ENCODE data around the gene MORN1. TPM values are rescaled to one million over a fixed set of nuclear protein-coding genes. Genes with fewer than 3 reads are reported as not detected.

MORN1 gene
- total and polyA plus RNA-seq, 2 of the 4 experiments (the other 2 are of a cell fraction): 3.0 to 4.2 TPM

DNA sequence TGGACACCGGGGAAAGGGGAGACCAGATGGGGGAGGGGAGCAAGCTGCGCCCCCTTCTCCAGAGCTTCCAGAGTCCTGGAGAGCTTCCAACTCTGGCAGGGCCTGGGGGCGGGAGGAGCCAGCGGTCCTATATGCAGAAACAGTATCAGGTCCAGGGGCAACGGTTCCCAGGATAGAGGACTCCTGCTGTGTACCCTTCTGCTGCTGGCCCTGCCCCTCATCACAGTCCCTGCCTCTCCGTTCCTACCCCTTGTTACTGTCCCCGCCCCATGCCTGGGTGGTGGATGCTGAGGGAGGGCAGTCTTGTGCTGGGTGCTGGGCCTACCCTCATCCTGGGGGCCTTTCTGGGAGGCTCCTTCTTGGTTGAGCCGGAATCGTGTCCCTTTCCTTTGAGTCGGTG, 40.2 kb upstream of the MORN1 start:
- Histone ChIP-seq H3K79me1 (ENCODE audit: low read depth in 1 of 2, low read length in 2 of 2) (no peaks in the 10 kb centered on the region), H4K8ac (ENCODE audit: low read depth in 2 of 2, low read length in 2 of 2) (no peak overlapping the region), H3K9me3 (ENCODE audit: control insufficient read depth, insufficient read depth, low read length) (peaks cover 5% of the 10 kb centered on the region; the same call in 1 of the 2 replicates), H3K9me1 (ENCODE audit: insufficient read depth, low read length) (no peaks in the 10 kb centered on the region), H3K4me2 (ENCODE audit: low read depth, low read length) (no peak overlapping the region), H2BK20ac (ENCODE audit: low read depth, low read length) (no peak overlapping the region), H3K23ac (ENCODE audit: low read depth, low read length) (no peak overlapping the region), H2AK9ac (replicated peaks; ENCODE audit: low read depth, low read length, poor library complexity) (no peak overlapping the region), H2AK5ac (ENCODE audit: low read depth, low read length) (no peak overlapping the region), H3K18ac (ENCODE audit: low read depth, low read length) (no peak overlapping the region), H2AFZ (replicated peaks; ENCODE audit: low read length, poor library complexity) (no peak overlapping the region), H3K56ac (ENCODE audit: extremely low read depth, insufficient read depth, low read length) (no peak overlapping the region), H3K36me3 (ENCODE audit: control insufficient read depth, insufficient read depth, low read length) (no peaks in the 10 kb centered on the region), H2BK5ac (ENCODE audit: low read depth, low read length, poor library complexity, severe bottlenecking) (no peak overlapping the region), H2BK120ac (ENCODE audit: low read depth, low read length) (no peak overlapping the region), H3K4me3 (ENCODE audit: insufficient read depth, low read depth, low read length) (no peak overlapping the region), H4K91ac (ENCODE audit: insufficient read depth, low read depth, low read length) (no peak overlapping the region), H4K20me1 (ENCODE audit: insufficient read depth, low read length) (no peaks in the 10 kb centered on the region; the same call in 1 of the 2 replicates), H4K5ac (ENCODE audit: low read depth, low read length) (no peak overlapping the region), H3K4me1 (ENCODE audit: control insufficient read depth, insufficient read depth, low read length) (no peaks in the 10 kb centered on the region), H2BK15ac (ENCODE audit: low read depth, low read length) (no peak overlapping the region), H3K9ac (ENCODE audit: low read depth, low read length) (no peak overlapping the region), H3K27ac (ENCODE audit: insufficient read depth, low read length) (no peak overlapping the region), H3K27me3 (ENCODE audit: control insufficient read depth, insufficient read depth, low read length) (peaks cover 46% of the 10 kb centered on the region), H3K4ac (ENCODE audit: low read depth, low read length) (no peak overlapping the region), H3K14ac (replicated peaks; ENCODE audit: low read depth, low read length) (no peak overlapping the region)
- POLR2A ChIA-PET (ENCODE audit: unreplicated experiment): no interaction called here
- dilution Hi-C loops (cut with HindIII; ENCODE audit: low sequenced_read_pairs, unreplicated experiment) (no loop called here), in situ Hi-C loops (cut with MboI; ENCODE audit: low sequenced_read_pairs) (loop anchor here (25.0 kb wide), 1 partner anchor 631 kb away; the partner anchor contains the start of gene PRDM16), intact Hi-C loops (cut with micrococcal nuclease) (loop anchor here (5.0 kb wide), 1 partner anchor 116 kb away; no protein-coding TSS in a partner anchor)
- ATAC-seq (ENCODE audit: low read depth): no peak
- no CpG with 5 or more reads among the region's 10 CpGs for WGBS, 2 experiments (ENCODE audit: extremely low coverage in 2 of 2, insufficient read length in 1 of 2)
- CTCF ChIA-PET: no interaction called here
- TF ChIP-seq, protein P1, sequence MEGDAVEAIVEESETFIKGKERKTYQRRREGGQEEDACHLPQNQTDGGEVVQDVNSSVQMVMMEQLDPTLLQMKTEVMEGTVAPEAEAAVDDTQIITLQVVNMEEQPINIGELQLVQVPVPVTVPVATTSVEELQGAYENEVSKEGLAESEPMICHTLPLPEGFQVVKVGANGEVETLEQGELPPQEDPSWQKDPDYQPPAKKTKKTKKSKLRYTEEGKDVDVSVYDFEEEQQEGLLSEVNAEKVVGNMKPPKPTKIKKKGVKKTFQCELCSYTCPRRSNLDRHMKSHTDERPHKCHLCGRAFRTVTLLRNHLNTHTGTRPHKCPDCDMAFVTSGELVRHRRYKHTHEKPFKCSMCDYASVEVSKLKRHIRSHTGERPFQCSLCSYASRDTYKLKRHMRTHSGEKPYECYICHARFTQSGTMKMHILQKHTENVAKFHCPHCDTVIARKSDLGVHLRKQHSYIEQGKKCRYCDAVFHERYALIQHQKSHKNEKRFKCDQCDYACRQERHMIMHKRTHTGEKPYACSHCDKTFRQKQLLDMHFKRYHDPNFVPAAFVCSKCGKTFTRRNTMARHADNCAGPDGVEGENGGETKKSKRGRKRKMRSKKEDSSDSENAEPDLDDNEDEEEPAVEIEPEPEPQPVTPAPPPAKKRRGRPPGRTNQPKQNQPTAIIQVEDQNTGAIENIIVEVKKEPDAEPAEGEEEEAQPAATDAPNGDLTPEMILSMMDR (conservative IDR thresholded peaks at IDR 0.05; ENCODE audit: low read depth, low read length): no peak
- TF ChIP-seq POLR2A (IDR thresholded peaks at IDR 0.05; ENCODE audit: low read depth, low read length): no peak
- TF ChIP-seq RCOR1 (IDR thresholded peaks at IDR 0.05; ENCODE audit: insufficient replicate concordance, low read length): no peak
- TF ChIP-seq CEBPB (IDR thresholded peaks at IDR 0.05; ENCODE audit: low read depth, low read length): no peak
- no peak for TF ChIP-seq MXI1 (IDR thresholded peaks at IDR 0.05; ENCODE audit: borderline replicate concordance, low read depth, low read length)
- TF ChIP-seq SMC3 (IDR thresholded peaks at IDR 0.05; ENCODE audit: low read depth, low read length): no peak
- no peak for TF ChIP-seq FOS (IDR thresholded peaks at IDR 0.05; ENCODE audit: low read depth, low read length)
- TF ChIP-seq, protein P2, sequence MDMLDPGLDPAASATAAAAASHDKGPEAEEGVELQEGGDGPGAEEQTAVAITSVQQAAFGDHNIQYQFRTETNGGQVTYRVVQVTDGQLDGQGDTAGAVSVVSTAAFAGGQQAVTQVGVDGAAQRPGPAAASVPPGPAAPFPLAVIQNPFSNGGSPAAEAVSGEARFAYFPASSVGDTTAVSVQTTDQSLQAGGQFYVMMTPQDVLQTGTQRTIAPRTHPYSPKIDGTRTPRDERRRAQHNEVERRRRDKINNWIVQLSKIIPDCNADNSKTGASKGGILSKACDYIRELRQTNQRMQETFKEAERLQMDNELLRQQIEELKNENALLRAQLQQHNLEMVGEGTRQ (IDR thresholded peaks at IDR 0.05; ENCODE audit: low read depth, low read length): no peak
- TF ChIP-seq MAFK (IDR thresholded peaks at IDR 0.05; ENCODE audit: low read depth, low read length): no peak
- TF ChIP-seq, protein P3, sequence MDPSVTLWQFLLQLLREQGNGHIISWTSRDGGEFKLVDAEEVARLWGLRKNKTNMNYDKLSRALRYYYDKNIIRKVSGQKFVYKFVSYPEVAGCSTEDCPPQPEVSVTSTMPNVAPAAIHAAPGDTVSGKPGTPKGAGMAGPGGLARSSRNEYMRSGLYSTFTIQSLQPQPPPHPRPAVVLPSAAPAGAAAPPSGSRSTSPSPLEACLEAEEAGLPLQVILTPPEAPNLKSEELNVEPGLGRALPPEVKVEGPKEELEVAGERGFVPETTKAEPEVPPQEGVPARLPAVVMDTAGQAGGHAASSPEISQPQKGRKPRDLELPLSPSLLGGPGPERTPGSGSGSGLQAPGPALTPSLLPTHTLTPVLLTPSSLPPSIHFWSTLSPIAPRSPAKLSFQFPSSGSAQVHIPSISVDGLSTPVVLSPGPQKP (IDR thresholded peaks at IDR 0.05; ENCODE audit: borderline replicate concordance, low read depth, low read length): no peak
- TF ChIP-seq RAD21 (IDR thresholded peaks at IDR 0.05; ENCODE audit: low read length): no peak
- TF ChIP-seq NFE2L2 (IDR thresholded peaks at IDR 0.05; ENCODE audit: low read depth, low read length): no peak
- no peak for TF ChIP-seq CHD1 (IDR thresholded peaks at IDR 0.05; ENCODE audit: low read depth, low read length)
- no peak for DNase-seq
- no TSS peak for BruUV-seq (replicated peaks)

Data from IMR-90 (cell line).